ENCODE data around the gene MRRF.

DNA sequence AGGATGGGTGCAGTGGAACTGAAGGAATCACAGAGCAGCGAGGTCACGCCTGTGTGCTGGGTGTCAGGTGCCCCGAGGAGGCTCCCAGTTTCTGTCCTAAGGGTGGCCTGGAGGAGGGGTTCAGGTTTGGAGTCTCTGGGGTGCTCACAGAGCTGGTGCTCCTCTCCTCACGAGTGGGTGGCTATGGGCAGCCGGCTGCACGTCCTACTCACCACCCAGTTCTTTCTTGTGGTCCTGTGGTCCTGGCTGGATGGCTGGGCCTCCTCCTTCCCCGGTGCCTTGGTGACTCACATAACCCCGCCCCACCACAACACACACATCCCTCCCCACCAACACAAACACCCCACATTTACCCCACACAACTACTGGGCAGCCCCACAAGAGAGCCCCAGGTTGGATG, 96.2 kb downstream of the MRRF start:
- TF ChIP-seq, protein P1, sequence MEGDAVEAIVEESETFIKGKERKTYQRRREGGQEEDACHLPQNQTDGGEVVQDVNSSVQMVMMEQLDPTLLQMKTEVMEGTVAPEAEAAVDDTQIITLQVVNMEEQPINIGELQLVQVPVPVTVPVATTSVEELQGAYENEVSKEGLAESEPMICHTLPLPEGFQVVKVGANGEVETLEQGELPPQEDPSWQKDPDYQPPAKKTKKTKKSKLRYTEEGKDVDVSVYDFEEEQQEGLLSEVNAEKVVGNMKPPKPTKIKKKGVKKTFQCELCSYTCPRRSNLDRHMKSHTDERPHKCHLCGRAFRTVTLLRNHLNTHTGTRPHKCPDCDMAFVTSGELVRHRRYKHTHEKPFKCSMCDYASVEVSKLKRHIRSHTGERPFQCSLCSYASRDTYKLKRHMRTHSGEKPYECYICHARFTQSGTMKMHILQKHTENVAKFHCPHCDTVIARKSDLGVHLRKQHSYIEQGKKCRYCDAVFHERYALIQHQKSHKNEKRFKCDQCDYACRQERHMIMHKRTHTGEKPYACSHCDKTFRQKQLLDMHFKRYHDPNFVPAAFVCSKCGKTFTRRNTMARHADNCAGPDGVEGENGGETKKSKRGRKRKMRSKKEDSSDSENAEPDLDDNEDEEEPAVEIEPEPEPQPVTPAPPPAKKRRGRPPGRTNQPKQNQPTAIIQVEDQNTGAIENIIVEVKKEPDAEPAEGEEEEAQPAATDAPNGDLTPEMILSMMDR (IDR thresholded peaks at IDR 0.05): no peak
- TF ChIP-seq POLR2A (IDR thresholded peaks at IDR 0.05): no peak
